ENCODE measurements around the gene EPB41.

EPB41 gene

GRCh38 chr1:28878796-28879195 lies 35.6 kb upstream of the EPB41 start:
- no peaks in the 10 kb centered on the region for H3K36me3 ChIP-seq (ENCODE audit: control insufficient read depth in 2 of 2, insufficient read depth in 1 of 2, low read length in 2 of 2)
- POLR2A ChIA-PET, result interaction anchor here (0.6 to 2.8 kb wide), 4 partner anchors 154 to 297 kb away, joined by 3 to 23 read pairs (median 10); partner anchors contain the start of gene RNU11

GRCh38 chr1:28882009-28882628 lies 32.2 kb upstream of the EPB41 start:
- Histone ChIP-seq H3K4me3 (ENCODE audit: low read depth, low read length) (no peak overlapping the region), H3K27ac (ENCODE audit: extremely low read depth, low read depth, low read length) (no peak overlapping the region), H3K4me1 (ENCODE audit: control insufficient read depth, insufficient read depth, low read length) (peaks cover 6% of the 10 kb centered on the region), H3K36me3 (ENCODE audit: control insufficient read depth in 2 of 2, insufficient read depth in 1 of 2, low read length in 2 of 2) (no peaks in the 10 kb centered on the region), H3K9me3 (ENCODE audit: control insufficient read depth, insufficient read depth, low read depth, low read length) (no peaks in the 10 kb centered on the region)
- ChIA-PET CTCF (interaction anchor here (0.5 to 10.3 kb wide), 56 partner anchors 9 to 622 kb away, joined by 3 to 348 read pairs (median 4); partner anchors contain the start of genes EPB41, SRSF4 and TAF12), POLR2A (interaction anchor here (0.6 to 1.1 kb wide), 5 partner anchors 151 to 320 kb away, joined by 3 to 8 read pairs (median 4); partner anchors contain the start of gene SRSF4)
- TF ChIP-seq ZFP37 (tag by site-specific recombination; IDR thresholded peaks at IDR 0.05) (peak; percentile 80; the same call in 1 of the 2 replicates), ZNF837 (tag by site-specific recombination; IDR thresholded peaks at IDR 0.05) (no peak), ZNF169 (tag by site-specific recombination; IDR thresholded peaks at IDR 0.05) (no peak), WT1 (tag by site-specific recombination; IDR thresholded peaks at IDR 0.05) (no peak; the same call in 1 of the 2 replicates), ZNF664 (tag by site-specific recombination; IDR thresholded peaks at IDR 0.05) (no peak), MEIS1 (CRISPR knock-in tag; IDR thresholded peaks at IDR 0.05; ENCODE audit: borderline replicate concordance) (no peak), ZNF37A (tag by site-specific recombination; IDR thresholded peaks at IDR 0.05) (no peak), ZNF521 (tag by site-specific recombination; IDR thresholded peaks at IDR 0.05) (no peak), SETDB1 (IDR thresholded peaks at IDR 0.05; ENCODE audit: insufficient read length, low read length) (no peak), ZSCAN16 (tag by site-specific recombination; IDR thresholded peaks at IDR 0.05) (no peak), ZNF366 (tag by site-specific recombination; conservative IDR thresholded peaks at IDR 0.05) (peak; percentile 84), ZNF658 (tag by site-specific recombination; IDR thresholded peaks at IDR 0.05) (no peak), KLF8 (tag by site-specific recombination; IDR thresholded peaks at IDR 0.05) (peak; percentile 76), ZBTB26 (tag by site-specific recombination; optimal IDR thresholded peaks at IDR 0.05) (no peak), ZNF48 (tag by site-specific recombination; IDR thresholded peaks at IDR 0.05) (no peak), RBAK (tag by site-specific recombination; IDR thresholded peaks at IDR 0.05) (no peak), HOXD13 (CRISPR knock-in tag; IDR thresholded peaks at IDR 0.05; ENCODE audit: borderline replicate concordance) (no peak), ZNF2 (tag by site-specific recombination; IDR thresholded peaks at IDR 0.05) (peak; percentile 94), GLI2 (tag by site-specific recombination; IDR thresholded peaks at IDR 0.05; ENCODE audit: borderline replicate concordance, low read depth) (no peak), ZNF175 (tag by site-specific recombination; IDR thresholded peaks at IDR 0.05) (no peak), ZNF350 (tag by site-specific recombination; IDR thresholded peaks at IDR 0.05) (no peak), ZNF184 (tag by site-specific recombination; IDR thresholded peaks at IDR 0.05) (no peak), ZNF571 (tag by site-specific recombination; IDR thresholded peaks at IDR 0.05) (no peak), PRDM1 (tag by site-specific recombination; IDR thresholded peaks at IDR 0.05) (no peak; the same call in 1 of the 2 replicates)
- TF ChIP-seq, protein P1, sequence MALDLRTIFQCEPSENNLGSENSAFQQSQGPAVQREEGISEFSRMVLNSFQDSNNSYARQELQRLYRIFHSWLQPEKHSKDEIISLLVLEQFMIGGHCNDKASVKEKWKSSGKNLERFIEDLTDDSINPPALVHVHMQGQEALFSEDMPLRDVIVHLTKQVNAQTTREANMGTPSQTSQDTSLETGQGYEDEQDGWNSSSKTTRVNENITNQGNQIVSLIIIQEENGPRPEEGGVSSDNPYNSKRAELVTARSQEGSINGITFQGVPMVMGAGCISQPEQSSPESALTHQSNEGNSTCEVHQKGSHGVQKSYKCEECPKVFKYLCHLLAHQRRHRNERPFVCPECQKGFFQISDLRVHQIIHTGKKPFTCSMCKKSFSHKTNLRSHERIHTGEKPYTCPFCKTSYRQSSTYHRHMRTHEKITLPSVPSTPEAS (tag by site-specific recombination; IDR thresholded peaks at IDR 0.05), result peak; percentile 42; the same call in 1 of the 2 replicates
- TF ChIP-seq, protein P2, sequence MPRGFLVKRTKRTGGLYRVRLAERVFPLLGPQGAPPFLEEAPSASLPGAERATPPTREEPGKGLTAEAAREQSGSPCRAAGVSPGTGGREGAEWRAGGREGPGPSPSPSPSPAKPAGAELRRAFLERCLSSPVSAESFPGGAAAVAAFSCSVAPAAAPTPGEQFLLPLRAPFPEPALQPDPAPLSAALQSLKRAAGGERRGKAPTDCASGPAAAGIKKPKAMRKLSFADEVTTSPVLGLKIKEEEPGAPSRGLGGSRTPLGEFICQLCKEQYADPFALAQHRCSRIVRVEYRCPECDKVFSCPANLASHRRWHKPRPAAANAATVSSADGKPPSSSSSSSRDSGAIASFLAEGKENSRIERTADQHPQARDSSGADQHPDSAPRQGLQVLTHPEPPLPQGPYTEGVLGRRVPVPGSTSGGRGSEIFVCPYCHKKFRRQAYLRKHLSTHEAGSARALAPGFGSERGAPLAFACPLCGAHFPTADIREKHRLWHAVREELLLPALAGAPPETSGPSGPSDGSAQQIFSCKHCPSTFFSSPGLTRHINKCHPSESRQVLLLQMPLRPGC (tag by site-specific recombination; IDR thresholded peaks at IDR 0.05), result 0 out of 2 replicates have a peak, but pooled peaks have one; percentile 34

More at GRCh38 chr1:28878796-28879195, 35.6 kb upstream of the EPB41 start:
- no peaks in the 10 kb centered on the region for H3K9me3 ChIP-seq (ENCODE audit: control insufficient read depth, insufficient read depth, low read depth, low read length)
- no peak overlapping the region for H3K27ac ChIP-seq (ENCODE audit: extremely low read depth, low read depth, low read length)
- no peaks in the 10 kb centered on the region for H3K4me1 ChIP-seq (ENCODE audit: control insufficient read depth, insufficient read depth, low read length)
- CTCF ChIA-PET, result interaction anchor here (0.6 to 10.3 kb wide), 8 partner anchors 20 to 321 kb away, joined by 3 to 348 read pairs (median 4); partner anchors contain the start of gene SRSF4
- TF ChIP-seq KLF8 (tag by site-specific recombination; IDR thresholded peaks at IDR 0.05) (no peak), YY1 (tag by site-specific recombination; IDR thresholded peaks at IDR 0.05) (no peak), ZBTB17 (tag by site-specific recombination; IDR thresholded peaks at IDR 0.05) (no peak), OSR2 (tag by site-specific recombination; IDR thresholded peaks at IDR 0.05) (no peak), ZNF223 (tag by site-specific recombination; IDR thresholded peaks at IDR 0.05) (no peak)
- TF ChIP-seq, protein P3, sequence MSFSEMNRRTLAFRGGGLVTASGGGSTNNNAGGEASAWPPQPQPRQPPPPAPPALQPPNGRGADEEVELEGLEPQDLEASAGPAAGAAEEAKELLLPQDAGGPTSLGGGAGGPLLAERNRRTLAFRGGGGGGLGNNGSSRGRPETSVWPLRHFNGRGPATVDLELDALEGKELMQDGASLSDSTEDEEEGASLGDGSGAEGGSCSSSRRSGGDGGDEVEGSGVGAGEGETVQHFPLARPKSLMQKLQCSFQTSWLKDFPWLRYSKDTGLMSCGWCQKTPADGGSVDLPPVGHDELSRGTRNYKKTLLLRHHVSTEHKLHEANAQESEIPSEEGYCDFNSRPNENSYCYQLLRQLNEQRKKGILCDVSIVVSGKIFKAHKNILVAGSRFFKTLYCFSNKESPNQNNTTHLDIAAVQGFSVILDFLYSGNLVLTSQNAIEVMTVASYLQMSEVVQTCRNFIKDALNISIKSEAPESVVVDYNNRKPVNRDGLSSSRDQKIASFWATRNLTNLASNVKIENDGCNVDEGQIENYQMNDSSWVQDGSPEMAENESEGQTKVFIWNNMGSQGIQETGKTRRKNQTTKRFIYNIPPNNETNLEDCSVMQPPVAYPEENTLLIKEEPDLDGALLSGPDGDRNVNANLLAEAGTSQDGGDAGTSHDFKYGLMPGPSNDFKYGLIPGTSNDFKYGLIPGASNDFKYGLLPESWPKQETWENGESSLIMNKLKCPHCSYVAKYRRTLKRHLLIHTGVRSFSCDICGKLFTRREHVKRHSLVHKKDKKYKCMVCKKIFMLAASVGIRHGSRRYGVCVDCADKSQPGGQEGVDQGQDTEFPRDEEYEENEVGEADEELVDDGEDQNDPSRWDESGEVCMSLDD (tag by site-specific recombination; IDR thresholded peaks at IDR 0.05), result no peak
- H3K4me3 ChIP-seq (ENCODE audit: low read depth, low read length), result no peak overlapping the region
